ENCODE measurements around the gene NOP53. TPM values are rescaled to one million over a fixed set of nuclear protein-coding genes. Genes with fewer than 3 reads are reported as not detected.
A peak's percentile ranks its signal among the peaks of the same experiment; 100 is the strongest.

NOP53 gene
- total and polyA plus RNA-seq, 9 of the 15 experiments (the other 6 are each of a cell fraction or from before 2014, with no cell fraction given), result 6.5 to 274 (median 145) TPM

DNA sequence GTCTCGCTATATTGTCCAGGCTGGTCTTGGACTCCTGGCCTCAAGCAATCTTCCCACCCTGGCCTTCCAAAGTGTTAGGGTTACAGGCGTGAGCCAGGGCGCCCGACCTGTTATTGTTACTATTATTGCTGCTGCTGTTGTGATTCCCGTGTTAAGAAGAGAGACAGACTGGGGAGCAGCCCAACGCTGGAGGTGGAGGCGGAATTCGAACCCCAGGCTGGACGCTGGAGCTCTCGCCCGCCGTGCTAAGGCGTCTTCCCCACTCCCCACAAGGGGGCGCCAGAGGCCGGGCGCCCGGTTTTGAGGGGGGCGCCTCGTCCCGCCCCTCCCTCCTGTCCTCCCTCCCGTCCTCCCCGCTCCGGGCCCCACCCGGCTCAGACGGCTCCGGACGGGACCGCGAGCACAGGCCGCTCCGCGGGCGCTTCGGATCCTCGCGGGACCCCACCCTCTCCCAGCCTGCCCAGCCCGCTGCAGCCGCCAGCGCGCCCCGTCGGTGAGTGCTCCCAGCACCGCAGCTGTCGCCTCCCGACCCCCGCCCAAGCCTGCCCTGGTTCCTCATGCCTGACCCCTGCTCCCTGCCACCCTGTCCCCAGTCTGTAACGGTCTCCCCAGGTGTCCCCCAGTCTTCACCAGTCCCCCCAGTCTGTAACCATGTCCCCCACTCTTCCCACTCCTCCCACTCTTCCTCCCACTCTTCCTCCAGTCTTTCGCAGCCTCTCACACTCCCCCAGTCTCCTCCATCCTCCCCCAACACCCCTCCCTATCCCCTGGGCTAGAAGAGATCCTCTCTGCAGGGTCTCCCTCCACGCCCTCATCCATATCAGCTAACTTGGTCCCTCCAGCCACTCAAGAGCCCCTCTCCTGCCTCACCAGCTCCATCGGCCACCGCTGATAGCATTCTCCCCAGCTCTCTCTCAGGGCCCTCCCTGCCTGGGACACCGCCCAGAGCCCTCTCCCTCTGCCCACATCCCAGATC is 32.0 kb upstream of the NOP53 start, which contains the start of gene EHD2 (continued):
- TF ChIP-seq, protein P1, sequence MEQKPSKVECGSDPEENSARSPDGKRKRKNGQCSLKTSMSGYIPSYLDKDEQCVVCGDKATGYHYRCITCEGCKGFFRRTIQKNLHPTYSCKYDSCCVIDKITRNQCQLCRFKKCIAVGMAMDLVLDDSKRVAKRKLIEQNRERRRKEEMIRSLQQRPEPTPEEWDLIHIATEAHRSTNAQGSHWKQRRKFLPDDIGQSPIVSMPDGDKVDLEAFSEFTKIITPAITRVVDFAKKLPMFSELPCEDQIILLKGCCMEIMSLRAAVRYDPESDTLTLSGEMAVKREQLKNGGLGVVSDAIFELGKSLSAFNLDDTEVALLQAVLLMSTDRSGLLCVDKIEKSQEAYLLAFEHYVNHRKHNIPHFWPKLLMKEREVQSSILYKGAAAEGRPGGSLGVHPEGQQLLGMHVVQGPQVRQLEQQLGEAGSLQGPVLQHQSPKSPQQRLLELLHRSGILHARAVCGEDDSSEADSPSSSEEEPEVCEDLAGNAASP (IDR thresholded peaks at IDR 0.05), result no peak
- no peak for TF ChIP-seq ZNF766 (CRISPR knock-in tag; conservative IDR thresholded peaks at IDR 0.05)
- no peak for TF ChIP-seq ZNF384 (IDR thresholded peaks at IDR 0.05; ENCODE audit: low read depth, low read length)
- no peak for TF ChIP-seq ILK (tag; IDR thresholded peaks at IDR 0.05; ENCODE audit: borderline replicate concordance, low read depth)
- TF ChIP-seq, protein P2, sequence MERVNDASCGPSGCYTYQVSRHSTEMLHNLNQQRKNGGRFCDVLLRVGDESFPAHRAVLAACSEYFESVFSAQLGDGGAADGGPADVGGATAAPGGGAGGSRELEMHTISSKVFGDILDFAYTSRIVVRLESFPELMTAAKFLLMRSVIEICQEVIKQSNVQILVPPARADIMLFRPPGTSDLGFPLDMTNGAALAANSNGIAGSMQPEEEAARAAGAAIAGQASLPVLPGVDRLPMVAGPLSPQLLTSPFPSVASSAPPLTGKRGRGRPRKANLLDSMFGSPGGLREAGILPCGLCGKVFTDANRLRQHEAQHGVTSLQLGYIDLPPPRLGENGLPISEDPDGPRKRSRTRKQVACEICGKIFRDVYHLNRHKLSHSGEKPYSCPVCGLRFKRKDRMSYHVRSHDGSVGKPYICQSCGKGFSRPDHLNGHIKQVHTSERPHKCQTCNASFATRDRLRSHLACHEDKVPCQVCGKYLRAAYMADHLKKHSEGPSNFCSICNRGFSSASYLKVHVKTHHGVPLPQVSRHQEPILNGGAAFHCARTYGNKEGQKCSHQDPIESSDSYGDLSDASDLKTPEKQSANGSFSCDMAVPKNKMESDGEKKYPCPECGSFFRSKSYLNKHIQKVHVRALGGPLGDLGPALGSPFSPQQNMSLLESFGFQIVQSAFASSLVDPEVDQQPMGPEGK (CRISPR knock-in tag; IDR thresholded peaks at IDR 0.05; ENCODE audit: borderline replicate concordance), result no peak
- TF ChIP-seq NFXL1 (CRISPR knock-in tag; IDR thresholded peaks at IDR 0.05), result no peak
- TF ChIP-seq RBBP5 (IDR thresholded peaks at IDR 0.05; ENCODE audit: borderline replicate concordance, insufficient read depth, low read length, poor library complexity, severe bottlenecking), result peak; percentile 50
- TF ChIP-seq CCAR2 (IDR thresholded peaks at IDR 0.05; ENCODE audit: low read depth, low read length), result no peak
- TF ChIP-seq ZKSCAN3 (CRISPR knock-in tag; IDR thresholded peaks at IDR 0.05), result no peak
- TF ChIP-seq OTX1 (CRISPR knock-in tag; IDR thresholded peaks at IDR 0.05), result 0 out of 2 replicates have a peak, but pooled peaks have one; percentile 36
- TF ChIP-seq ZNF699 (CRISPR knock-in tag; IDR thresholded peaks at IDR 0.05; ENCODE audit: insufficient replicate concordance), result no peak
- TF ChIP-seq ZNF143 (CRISPR knock-in tag; IDR thresholded peaks at IDR 0.05), result no peak; the same call in 1 of the 2 replicates
- no peak for TF ChIP-seq LCOR (CRISPR knock-in tag; IDR thresholded peaks at IDR 0.05)
- TF ChIP-seq HDAC8 (tag; IDR thresholded peaks at IDR 0.05), result no peak
- TF ChIP-seq MCM3 (IDR thresholded peaks at IDR 0.05), result no peak
- TF ChIP-seq YY1 (IDR thresholded peaks at IDR 0.05; ENCODE audit: borderline replicate concordance in 1 of 3, control insufficient read depth in 1 of 3, extremely low read depth in 1 of 3, insufficient read depth in 3 of 3, insufficient read length in 1 of 3, insufficient replicate concordance in 2 of 3, low read depth in 1 of 3, low read length in 2 of 3), result no peak
- TF ChIP-seq ZNF316 (IDR thresholded peaks at IDR 0.05), result no peak
- no peak for TF ChIP-seq MCM7 (IDR thresholded peaks at IDR 0.05)
- TF ChIP-seq, protein P3, sequence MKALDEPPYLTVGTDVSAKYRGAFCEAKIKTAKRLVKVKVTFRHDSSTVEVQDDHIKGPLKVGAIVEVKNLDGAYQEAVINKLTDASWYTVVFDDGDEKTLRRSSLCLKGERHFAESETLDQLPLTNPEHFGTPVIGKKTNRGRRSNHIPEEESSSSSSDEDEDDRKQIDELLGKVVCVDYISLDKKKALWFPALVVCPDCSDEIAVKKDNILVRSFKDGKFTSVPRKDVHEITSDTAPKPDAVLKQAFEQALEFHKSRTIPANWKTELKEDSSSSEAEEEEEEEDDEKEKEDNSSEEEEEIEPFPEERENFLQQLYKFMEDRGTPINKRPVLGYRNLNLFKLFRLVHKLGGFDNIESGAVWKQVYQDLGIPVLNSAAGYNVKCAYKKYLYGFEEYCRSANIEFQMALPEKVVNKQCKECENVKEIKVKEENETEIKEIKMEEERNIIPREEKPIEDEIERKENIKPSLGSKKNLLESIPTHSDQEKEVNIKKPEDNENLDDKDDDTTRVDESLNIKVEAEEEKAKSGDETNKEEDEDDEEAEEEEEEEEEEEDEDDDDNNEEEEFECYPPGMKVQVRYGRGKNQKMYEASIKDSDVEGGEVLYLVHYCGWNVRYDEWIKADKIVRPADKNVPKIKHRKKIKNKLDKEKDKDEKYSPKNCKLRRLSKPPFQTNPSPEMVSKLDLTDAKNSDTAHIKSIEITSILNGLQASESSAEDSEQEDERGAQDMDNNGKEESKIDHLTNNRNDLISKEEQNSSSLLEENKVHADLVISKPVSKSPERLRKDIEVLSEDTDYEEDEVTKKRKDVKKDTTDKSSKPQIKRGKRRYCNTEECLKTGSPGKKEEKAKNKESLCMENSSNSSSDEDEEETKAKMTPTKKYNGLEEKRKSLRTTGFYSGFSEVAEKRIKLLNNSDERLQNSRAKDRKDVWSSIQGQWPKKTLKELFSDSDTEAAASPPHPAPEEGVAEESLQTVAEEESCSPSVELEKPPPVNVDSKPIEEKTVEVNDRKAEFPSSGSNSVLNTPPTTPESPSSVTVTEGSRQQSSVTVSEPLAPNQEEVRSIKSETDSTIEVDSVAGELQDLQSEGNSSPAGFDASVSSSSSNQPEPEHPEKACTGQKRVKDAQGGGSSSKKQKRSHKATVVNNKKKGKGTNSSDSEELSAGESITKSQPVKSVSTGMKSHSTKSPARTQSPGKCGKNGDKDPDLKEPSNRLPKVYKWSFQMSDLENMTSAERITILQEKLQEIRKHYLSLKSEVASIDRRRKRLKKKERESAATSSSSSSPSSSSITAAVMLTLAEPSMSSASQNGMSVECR (CRISPR knock-in tag; IDR thresholded peaks at IDR 0.05), result peak; percentile 76
- TF ChIP-seq MXI1 (IDR thresholded peaks at IDR 0.05; ENCODE audit: low read depth, low read length), result no peak
